ENCODE data around the gene MYO5B. TPM values are rescaled to one million over a fixed set of nuclear protein-coding genes. Genes with fewer than 3 reads are reported as not detected.

MYO5B gene
- total and polyA plus RNA-seq, 9 of the 15 experiments (the other 6 are each of a cell fraction or from before 2014, with no cell fraction given): 0.07 to 0.42 (median 0.28) TPM

- Histone ChIP-seq H3K79me2 (ENCODE audit: control insufficient read depth, insufficient read depth, low read length) (no peaks in the 10 kb centered on the region), H3K4me2 (ENCODE audit: insufficient read depth, low read length) (no peak overlapping the region), H3K36me3 (ENCODE audit: control insufficient read depth, insufficient read depth, low read length) (no peaks in the 10 kb centered on the region), H3K4me3 (no peak overlapping the region), H3K27me3 (ENCODE audit: control insufficient read depth in 2 of 2, insufficient read depth in 2 of 2, low read length in 2 of 2) (peaks cover 0 to under 1% of the 10 kb centered on the region in 2 experiments; a peak in 2 of 5 replicates), H3K4me1 (replicated peaks in 1 of 2; ENCODE audit: control insufficient read depth in 2 of 2, insufficient read depth in 2 of 2, low read length in 2 of 2) (no peaks in the 10 kb centered on the region), H4K20me1 (replicated peaks; ENCODE audit: control insufficient read depth, insufficient read depth, low read length) (no peaks in the 10 kb centered on the region), H3K27ac (ENCODE audit: extremely low read depth, low read depth, low read length) (no peak overlapping the region), H3K9ac (ENCODE audit: insufficient read depth in 1 of 2, low read depth in 2 of 2, low read length in 2 of 2) (no peak overlapping the region), H3K9me3 (replicated peaks; ENCODE audit: control insufficient read depth, insufficient read depth, low read depth, low read length) (no peaks in the 10 kb centered on the region), H2AFZ (ENCODE audit: low read depth, low read length) (no peak overlapping the region), H3K9me1 (ENCODE audit: control insufficient read depth, insufficient read depth, low read length) (no peaks in the 10 kb centered on the region)
- BruUV-seq (replicated peaks): no TSS peak
- intact Hi-C loops (cut with micrococcal nuclease) (no loop called here), in situ Hi-C loops (cut with MboI) (no loop called here)
- FAIRE-seq (no peak), DNase-seq (ENCODE audit: extremely low read depth in 1 of 4, low spot score in 3 of 4) (no peak), ATAC-seq (no peak)
- ChIA-PET CTCF (ENCODE audit: low intra/inter-chr PET ratio) (no interaction called here), POLR2A (no interaction called here)
- 3% methylated on average over 4 of the region's 4 CpGs for WGBS (ENCODE audit: insufficient coverage, low coverage, missing lambda C conversion rate)
- no peak for TF ChIP-seq HMG20B (CRISPR knock-in tag; IDR thresholded peaks at IDR 0.05)
- TF ChIP-seq ZNF551 (CRISPR knock-in tag; IDR thresholded peaks at IDR 0.05): no peak
- TF ChIP-seq EP400 (IDR thresholded peaks at IDR 0.05): no peak
- TF ChIP-seq RERE (CRISPR knock-in tag; IDR thresholded peaks at IDR 0.05; ENCODE audit: borderline replicate concordance): no peak
- TF ChIP-seq GTF2A2 (tag; IDR thresholded peaks at IDR 0.05): no peak
- TF ChIP-seq GABPB2 (CRISPR knock-in tag; conservative IDR thresholded peaks at IDR 0.05): no peak
- TF ChIP-seq NRF1 (conservative IDR thresholded peaks at IDR 0.05 in 1 of 2, IDR thresholded peaks at IDR 0.05 in 1 of 2): no peak
- TF ChIP-seq OTX1 (CRISPR knock-in tag; IDR thresholded peaks at IDR 0.05): no peak
- TF ChIP-seq CEBPZ (IDR thresholded peaks at IDR 0.05; ENCODE audit: borderline replicate concordance, low read depth, low read length): no peak
- TF ChIP-seq, protein P1, sequence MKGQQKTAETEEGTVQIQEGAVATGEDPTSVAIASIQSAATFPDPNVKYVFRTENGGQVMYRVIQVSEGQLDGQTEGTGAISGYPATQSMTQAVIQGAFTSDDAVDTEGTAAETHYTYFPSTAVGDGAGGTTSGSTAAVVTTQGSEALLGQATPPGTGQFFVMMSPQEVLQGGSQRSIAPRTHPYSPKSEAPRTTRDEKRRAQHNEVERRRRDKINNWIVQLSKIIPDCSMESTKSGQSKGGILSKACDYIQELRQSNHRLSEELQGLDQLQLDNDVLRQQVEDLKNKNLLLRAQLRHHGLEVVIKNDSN (CRISPR knock-in tag; IDR thresholded peaks at IDR 0.05): no peak
- TF ChIP-seq HBP1 (CRISPR knock-in tag; IDR thresholded peaks at IDR 0.05): no peak
Measured at GRCh38 chr18:50045126-50045525, 149.8 kb downstream of the MYO5B start.
